ENCODE measurements around the gene GPC6.

Gene GPC6

DNA sequence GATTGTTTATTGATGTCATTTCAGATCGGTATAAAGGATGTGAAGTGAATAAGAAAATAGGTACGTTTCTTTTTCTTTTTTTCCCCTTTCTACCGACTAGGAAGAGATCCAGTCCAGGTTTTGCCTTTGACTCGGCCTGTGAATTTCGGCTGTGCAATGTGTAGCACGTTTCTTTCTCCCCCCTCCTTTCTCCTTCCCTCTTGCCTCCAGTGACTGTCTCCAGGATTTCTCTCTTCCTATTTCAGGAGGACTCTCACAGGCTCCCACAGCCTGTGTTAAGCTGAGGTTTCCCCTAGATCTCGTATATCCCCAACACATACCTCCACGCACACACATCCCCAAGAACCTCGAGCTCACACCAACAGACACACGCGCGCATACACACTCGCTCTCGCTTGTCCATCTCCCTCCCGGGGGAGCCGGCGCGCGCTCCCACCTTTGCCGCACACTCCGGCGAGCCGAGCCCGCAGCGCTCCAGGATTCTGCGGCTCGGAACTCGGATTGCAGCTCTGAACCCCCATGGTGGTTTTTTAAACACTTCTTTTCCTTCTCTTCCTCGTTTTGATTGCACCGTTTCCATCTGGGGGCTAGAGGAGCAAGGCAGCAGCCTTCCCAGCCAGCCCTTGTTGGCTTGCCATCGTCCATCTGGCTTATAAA is at the start of gene GPC6:
Gene GPC6, plus strand, starts transcription at position 185 of the 657 bp plus-strand sequence.
- peak within 1 kb of the TSS; percentile 39 for H2AFZ ChIP-seq (ENCODE audit: low read length)
- H3K36me3 ChIP-seq (replicated peaks; ENCODE audit: insufficient read depth, low read length), result no peaks in the 10 kb centered on the region
- no peaks in the 10 kb centered on the region for H3K4me1 ChIP-seq (ENCODE audit: low read length)
- no peaks in the 10 kb centered on the region for H3F3A ChIP-seq (ENCODE audit: insufficient read depth, low read length)
- no peaks in the 10 kb centered on the region for H4K20me1 ChIP-seq (ENCODE audit: insufficient read depth, low read length)
- peak within 1 kb of the TSS; percentile 66 for H3K4me3 ChIP-seq (ENCODE audit: low read length)
- peak within 1 kb of the TSS; percentile 53; the same call in 1 of the 2 replicates for H3K9ac ChIP-seq (ENCODE audit: low read length)
- H3K9me2 ChIP-seq (replicated peaks; ENCODE audit: insufficient read depth, low read length), result no peaks in the 10 kb centered on the region
- no peaks in the 10 kb centered on the region for H3K27me3 ChIP-seq (replicated peaks; ENCODE audit: insufficient read depth, low read length)
- no peak for TF ChIP-seq EZH2phosphoT487 (IDR thresholded peaks at IDR 0.05; ENCODE audit: low read length)
- TF ChIP-seq EZH2 (optimal IDR thresholded peaks at IDR 0.05; ENCODE audit: low read depth, low read length), result no peak
- TF ChIP-seq, protein P1, sequence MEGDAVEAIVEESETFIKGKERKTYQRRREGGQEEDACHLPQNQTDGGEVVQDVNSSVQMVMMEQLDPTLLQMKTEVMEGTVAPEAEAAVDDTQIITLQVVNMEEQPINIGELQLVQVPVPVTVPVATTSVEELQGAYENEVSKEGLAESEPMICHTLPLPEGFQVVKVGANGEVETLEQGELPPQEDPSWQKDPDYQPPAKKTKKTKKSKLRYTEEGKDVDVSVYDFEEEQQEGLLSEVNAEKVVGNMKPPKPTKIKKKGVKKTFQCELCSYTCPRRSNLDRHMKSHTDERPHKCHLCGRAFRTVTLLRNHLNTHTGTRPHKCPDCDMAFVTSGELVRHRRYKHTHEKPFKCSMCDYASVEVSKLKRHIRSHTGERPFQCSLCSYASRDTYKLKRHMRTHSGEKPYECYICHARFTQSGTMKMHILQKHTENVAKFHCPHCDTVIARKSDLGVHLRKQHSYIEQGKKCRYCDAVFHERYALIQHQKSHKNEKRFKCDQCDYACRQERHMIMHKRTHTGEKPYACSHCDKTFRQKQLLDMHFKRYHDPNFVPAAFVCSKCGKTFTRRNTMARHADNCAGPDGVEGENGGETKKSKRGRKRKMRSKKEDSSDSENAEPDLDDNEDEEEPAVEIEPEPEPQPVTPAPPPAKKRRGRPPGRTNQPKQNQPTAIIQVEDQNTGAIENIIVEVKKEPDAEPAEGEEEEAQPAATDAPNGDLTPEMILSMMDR (IDR thresholded peaks at IDR 0.05; ENCODE audit: low read length), result no peak
- H3K79me2 ChIP-seq (ENCODE audit: low read length), result no peaks in the 10 kb centered on the region
- peak within 1 kb of the TSS; percentile 83 for H3K4me2 ChIP-seq (ENCODE audit: low read depth, low read length)
- peak within 1 kb of the TSS; percentile 40; the same call in 1 of the 2 replicates for H3K27ac ChIP-seq (ENCODE audit: low read length)
- peak; percentile 47 for DNase-seq
- H3K9me3 ChIP-seq (replicated peaks; ENCODE audit: insufficient read depth, low read length), result no peaks in the 10 kb centered on the region

DNA sequence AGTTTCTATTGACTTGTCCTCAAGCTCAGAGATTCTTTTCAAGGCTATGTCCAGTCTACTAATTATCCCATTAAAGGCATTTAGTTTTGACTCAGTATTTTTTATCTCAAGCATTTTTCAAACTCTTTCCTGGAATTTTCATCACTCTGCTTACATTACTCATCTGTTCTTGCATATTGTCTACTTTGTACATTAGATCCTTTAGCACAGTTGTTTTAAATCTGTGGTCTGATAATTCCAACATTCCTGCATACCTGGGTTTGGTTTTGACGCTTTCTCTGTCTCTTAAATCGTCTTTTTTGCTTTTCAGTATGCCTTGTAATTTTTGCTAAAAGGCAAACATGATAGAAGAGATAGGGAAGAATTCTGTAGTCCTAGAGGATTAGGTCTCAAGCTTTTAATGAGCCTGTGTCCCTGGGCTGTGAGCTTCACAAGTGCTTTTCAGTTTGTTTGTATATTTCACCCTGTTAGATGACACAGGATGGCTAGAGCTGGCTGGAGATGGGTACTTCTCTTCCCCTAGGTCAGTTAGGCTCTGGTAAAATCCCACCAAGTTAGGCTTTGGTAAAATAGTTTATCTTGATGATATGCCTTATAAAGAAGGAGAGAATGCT is 46.1 kb upstream of the GPC6 start:
- H3K4me1 ChIP-seq (ENCODE audit: low read length), result no peaks in the 10 kb centered on the region
- H3F3A ChIP-seq (ENCODE audit: insufficient read depth, low read length), result no peaks in the 10 kb centered on the region
- no peak overlapping the region for H3K4me2 ChIP-seq (ENCODE audit: low read depth, low read length)
- no peak overlapping the region for H2AFZ ChIP-seq (ENCODE audit: low read length)
- H3K79me2 ChIP-seq (ENCODE audit: low read length), result no peaks in the 10 kb centered on the region
- no peaks in the 10 kb centered on the region for H3K27me3 ChIP-seq (replicated peaks; ENCODE audit: insufficient read depth, low read length)
- no peak overlapping the region for H3K9ac ChIP-seq (ENCODE audit: low read length)
- no peaks in the 10 kb centered on the region for H3K9me2 ChIP-seq (replicated peaks; ENCODE audit: insufficient read depth, low read length)
- no peak for TF ChIP-seq EZH2phosphoT487 (IDR thresholded peaks at IDR 0.05; ENCODE audit: low read length)
- TF ChIP-seq, protein P1 (IDR thresholded peaks at IDR 0.05; ENCODE audit: low read length), result no peak
- no peak for TF ChIP-seq EZH2 (optimal IDR thresholded peaks at IDR 0.05; ENCODE audit: low read depth, low read length)
- no peaks in the 10 kb centered on the region for H4K20me1 ChIP-seq (ENCODE audit: insufficient read depth, low read length)
- H3K9me3 ChIP-seq (replicated peaks; ENCODE audit: insufficient read depth, low read length), result no peaks in the 10 kb centered on the region
- H3K4me3 ChIP-seq (ENCODE audit: low read length), result no peak overlapping the region
- no peak for DNase-seq
- H3K36me3 ChIP-seq (replicated peaks; ENCODE audit: insufficient read depth, low read length), result no peaks in the 10 kb centered on the region
- no peak overlapping the region for H3K27ac ChIP-seq (ENCODE audit: low read length)

DNA sequence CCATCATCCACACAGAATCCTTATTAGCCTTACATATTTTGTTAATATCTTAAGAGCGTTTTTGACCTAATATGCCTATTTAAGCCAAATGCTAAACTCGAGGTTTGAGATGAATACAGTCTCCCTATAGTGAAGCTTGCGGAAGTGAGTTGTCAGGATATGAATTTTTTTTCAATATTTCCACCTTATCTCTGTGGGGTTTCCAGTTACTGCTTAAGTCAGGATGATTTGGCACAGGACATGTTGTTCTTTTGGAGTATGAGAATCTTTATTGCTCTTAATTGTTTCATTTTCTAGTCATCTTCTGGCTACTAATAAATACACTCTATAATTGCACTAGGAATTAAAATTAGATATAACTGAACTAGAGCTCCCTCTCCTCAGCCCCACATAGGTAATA is 44.2 kb upstream of the GPC6 start:
- H3K9me3 ChIP-seq (replicated peaks; ENCODE audit: insufficient read depth, low read length), result no peaks in the 10 kb centered on the region
- TF ChIP-seq, protein P1 (IDR thresholded peaks at IDR 0.05; ENCODE audit: low read length), result no peak
- TF ChIP-seq EZH2 (optimal IDR thresholded peaks at IDR 0.05; ENCODE audit: low read depth, low read length), result no peak
- TF ChIP-seq EZH2phosphoT487 (IDR thresholded peaks at IDR 0.05; ENCODE audit: low read length), result no peak
- no peaks in the 10 kb centered on the region for H3K79me2 ChIP-seq (ENCODE audit: low read length)
- no peak for DNase-seq
- H3K27me3 ChIP-seq (replicated peaks; ENCODE audit: insufficient read depth, low read length), result no peaks in the 10 kb centered on the region
- H4K20me1 ChIP-seq (ENCODE audit: insufficient read depth, low read length), result no peaks in the 10 kb centered on the region
- no peaks in the 10 kb centered on the region for H3K4me1 ChIP-seq (ENCODE audit: low read length)
- no peak overlapping the region for H3K27ac ChIP-seq (ENCODE audit: low read length)
- no peaks in the 10 kb centered on the region for H3K36me3 ChIP-seq (replicated peaks; ENCODE audit: insufficient read depth, low read length)
- H3K4me2 ChIP-seq (ENCODE audit: low read depth, low read length), result no peak overlapping the region
- no peak overlapping the region for H3K4me3 ChIP-seq (ENCODE audit: low read length)
- no peak overlapping the region for H3K9ac ChIP-seq (ENCODE audit: low read length)
- H3K9me2 ChIP-seq (replicated peaks; ENCODE audit: insufficient read depth, low read length), result no peaks in the 10 kb centered on the region
- H2AFZ ChIP-seq (ENCODE audit: low read length), result no peak overlapping the region
- no peaks in the 10 kb centered on the region for H3F3A ChIP-seq (ENCODE audit: insufficient read depth, low read length)
